ENCODE results near the gene MALRD1.

Gene MALRD1

GRCh38 chr10:19468413-19468812 lies 419.8 kb downstream of the MALRD1 start:
- Histone ChIP-seq H3K36me3 (no peaks in the 10 kb centered on the region), H3K27me3 (no peaks in the 10 kb centered on the region), H3K27ac (no peak overlapping the region), H3K9ac (no peak overlapping the region), H3K9me3 (replicated peaks in 1 of 11) (peaks cover 0 to 4% (median 0%) of the 10 kb centered on the region in 11 experiments; a peak in 1 of 22 replicates), H4K20me1 (no peaks in the 10 kb centered on the region), H3K4me2 (no peak overlapping the region), H3K4me1 (no peaks in the 10 kb centered on the region), H3K4me3 (no peak overlapping the region)
- no peak for TF ChIP-seq Cebpa-rat (IDR thresholded peaks at IDR 0.05)

- no peak overlapping the region for H3K4me2 ChIP-seq
- no peak overlapping the region for H3K9ac ChIP-seq
- H4K20me1 ChIP-seq = no peaks in the 10 kb centered on the region
- H3K36me3 ChIP-seq = no peaks in the 10 kb centered on the region
- H3K4me1 ChIP-seq = no peaks in the 10 kb centered on the region
- no peaks in the 10 kb centered on the region for H3K27me3 ChIP-seq
- no peak overlapping the region for H3K27ac ChIP-seq
- H3K9me3 ChIP-seq (replicated peaks in 1 of 11) = peaks cover 0 to 4% (median 0%) of the 10 kb centered on the region in 11 experiments; a peak in 1 of 22 replicates
- H3K4me3 ChIP-seq = no peak overlapping the region
- TF ChIP-seq Cebpa-rat (IDR thresholded peaks at IDR 0.05) = no peak
Measured at GRCh38 chr10:19469521-19469920, 420.9 kb downstream of the MALRD1 start.

DNA sequence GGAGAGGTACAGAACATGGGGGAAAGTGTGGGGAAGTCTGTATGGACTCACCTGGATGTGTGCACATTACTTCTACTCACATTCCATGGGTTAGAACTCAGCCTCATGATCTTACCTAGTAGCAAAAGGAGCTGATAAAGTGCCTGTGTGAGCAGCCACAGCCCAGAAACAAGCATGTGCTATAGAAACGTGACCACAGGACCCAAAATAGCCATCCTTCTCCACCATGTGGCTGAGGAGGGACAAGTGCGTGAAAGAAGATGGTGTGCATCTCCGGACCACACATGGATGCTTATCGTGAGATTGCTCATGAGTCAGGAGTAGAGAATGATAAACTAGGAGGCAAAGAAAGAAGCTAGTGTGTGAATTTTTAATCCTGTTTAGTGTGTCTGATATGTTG lies 431.3 kb downstream of the MALRD1 start:
- Histone ChIP-seq H3K4me2 (no peak overlapping the region), H4K20me1 (no peaks in the 10 kb centered on the region), H3K4me1 (no peaks in the 10 kb centered on the region), H3K9ac (no peak overlapping the region), H3K27me3 (no peaks in the 10 kb centered on the region), H3K36me3 (no peaks in the 10 kb centered on the region), H3K27ac (no peak overlapping the region), H3K9me3 (replicated peaks in 1 of 11) (no peaks in the 10 kb centered on the region), H3K4me3 (no peak overlapping the region)
- no peak for TF ChIP-seq Cebpa-rat (IDR thresholded peaks at IDR 0.05)

- no peak overlapping the region for H3K4me2 ChIP-seq
- TF ChIP-seq Cebpa-rat (IDR thresholded peaks at IDR 0.05) = no peak
Measured at GRCh38 chr10:19480353-19480752, 431.8 kb downstream of the MALRD1 start.

GRCh38 chr10:19483421-19483820 lies 434.8 kb downstream of the MALRD1 start:
- H3K4me1 ChIP-seq = no peaks in the 10 kb centered on the region
- TF ChIP-seq Cebpa-rat (IDR thresholded peaks at IDR 0.05) = no peak
- H3K9me3 ChIP-seq (replicated peaks in 1 of 11) = no peaks in the 10 kb centered on the region
- no peaks in the 10 kb centered on the region for H4K20me1 ChIP-seq
- no peak overlapping the region for H3K4me3 ChIP-seq
- H3K4me2 ChIP-seq = 0 out of 22 replicates have a peak overlapping the region, but pooled peaks of 1 of the 11 experiments have one; percentile 14
- no peak overlapping the region for H3K27ac ChIP-seq
- H3K27me3 ChIP-seq = no peaks in the 10 kb centered on the region
- H3K9ac ChIP-seq = no peak overlapping the region
- no peaks in the 10 kb centered on the region for H3K36me3 ChIP-seq

More at GRCh38 chr10:19480353-19480752, 431.8 kb downstream of the MALRD1 start:
- Histone ChIP-seq H3K27me3 (no peaks in the 10 kb centered on the region), H3K9me3 (replicated peaks in 1 of 11) (no peaks in the 10 kb centered on the region), H3K4me3 (no peak overlapping the region), H3K36me3 (no peaks in the 10 kb centered on the region), H3K27ac (no peak overlapping the region), H3K4me1 (no peaks in the 10 kb centered on the region), H3K9ac (no peak overlapping the region), H4K20me1 (no peaks in the 10 kb centered on the region)

GRCh38 chr10:19488592-19489280 lies 440.1 kb downstream of the MALRD1 start:
- H3K4me3 ChIP-seq = no peak overlapping the region
- H4K20me1 ChIP-seq = no peaks in the 10 kb centered on the region
- no peaks in the 10 kb centered on the region for H3K36me3 ChIP-seq
- no peak overlapping the region for H3K9ac ChIP-seq
- no peaks in the 10 kb centered on the region for H3K9me3 ChIP-seq (replicated peaks in 1 of 11)
- H3K27me3 ChIP-seq = no peaks in the 10 kb centered on the region
- no peak overlapping the region for H3K27ac ChIP-seq
- peaks cover 0 to 7% (median 0%) of the 10 kb centered on the region in 10 experiments; a peak in 2 of 20 replicates for H3K4me1 ChIP-seq
- H3K4me2 ChIP-seq = no peak overlapping the region
- no peak for TF ChIP-seq Cebpa-rat (IDR thresholded peaks at IDR 0.05)

- TF ChIP-seq Cebpa-rat (IDR thresholded peaks at IDR 0.05) = no peak
- no peaks in the 10 kb centered on the region for H3K36me3 ChIP-seq
- no peak overlapping the region for H3K9ac ChIP-seq
- H3K4me3 ChIP-seq = no peak overlapping the region
- H3K9me3 ChIP-seq (replicated peaks in 1 of 11) = no peaks in the 10 kb centered on the region
- H4K20me1 ChIP-seq = no peaks in the 10 kb centered on the region
- H3K27me3 ChIP-seq = no peaks in the 10 kb centered on the region
- H3K27ac ChIP-seq = no peak overlapping the region
- peaks cover 0 to 7% (median 0%) of the 10 kb centered on the region in 10 experiments; a peak in 2 of 20 replicates for H3K4me1 ChIP-seq
- H3K4me2 ChIP-seq = 0 out of 22 replicates have a peak overlapping the region, but pooled peaks of 1 of the 11 experiments have one; percentile 14
Measured at GRCh38 chr10:19491166-19491565, 442.6 kb downstream of the MALRD1 start.

GRCh38 chr10:19493917-19494316 lies 445.3 kb downstream of the MALRD1 start:
- H3K4me2 ChIP-seq = no peak overlapping the region
- H3K9ac ChIP-seq = no peak overlapping the region
- TF ChIP-seq Cebpa-rat (IDR thresholded peaks at IDR 0.05) = no peak
- H3K36me3 ChIP-seq = no peaks in the 10 kb centered on the region
- H3K27me3 ChIP-seq = no peaks in the 10 kb centered on the region
- no peaks in the 10 kb centered on the region for H3K9me3 ChIP-seq (replicated peaks in 1 of 11)
- no peak overlapping the region for H3K27ac ChIP-seq
- no peaks in the 10 kb centered on the region for H4K20me1 ChIP-seq
- no peak overlapping the region for H3K4me3 ChIP-seq
- peaks cover 0 to 18% (median 0%) of the 10 kb centered on the region in 10 experiments; a peak in 6 of 20 replicates for H3K4me1 ChIP-seq

GRCh38 chr10:19497026-19497425 lies 448.4 kb downstream of the MALRD1 start:
- Histone ChIP-seq H3K27me3 (no peaks in the 10 kb centered on the region), H3K36me3 (no peaks in the 10 kb centered on the region), H3K4me2 (no peak overlapping the region), H3K4me3 (no peak overlapping the region), H4K20me1 (no peaks in the 10 kb centered on the region), H3K9ac (no peak overlapping the region), H3K9me3 (replicated peaks in 1 of 11) (no peaks in the 10 kb centered on the region), H3K4me1 (peaks cover 0 to 13% (median 0%) of the 10 kb centered on the region in 10 experiments; a peak in 5 of 20 replicates), H3K27ac (no peak overlapping the region)
- TF ChIP-seq Cebpa-rat (IDR thresholded peaks at IDR 0.05) = no peak

All from BLaER1 treated with 17β-estradiol and CSF1 and Interleukin-3, amounts not matched to agents 10 nM and 100 nM (cell line).